ENCODE results near the gene EVX2. TPM values are rescaled to one million over a fixed set of nuclear protein-coding genes. Genes with fewer than 3 reads are reported as not detected.

Gene EVX2
- polyA plus RNA-seq, 1 of the 3 experiments (the other 2 are of a cell fraction): not detected

DNA sequence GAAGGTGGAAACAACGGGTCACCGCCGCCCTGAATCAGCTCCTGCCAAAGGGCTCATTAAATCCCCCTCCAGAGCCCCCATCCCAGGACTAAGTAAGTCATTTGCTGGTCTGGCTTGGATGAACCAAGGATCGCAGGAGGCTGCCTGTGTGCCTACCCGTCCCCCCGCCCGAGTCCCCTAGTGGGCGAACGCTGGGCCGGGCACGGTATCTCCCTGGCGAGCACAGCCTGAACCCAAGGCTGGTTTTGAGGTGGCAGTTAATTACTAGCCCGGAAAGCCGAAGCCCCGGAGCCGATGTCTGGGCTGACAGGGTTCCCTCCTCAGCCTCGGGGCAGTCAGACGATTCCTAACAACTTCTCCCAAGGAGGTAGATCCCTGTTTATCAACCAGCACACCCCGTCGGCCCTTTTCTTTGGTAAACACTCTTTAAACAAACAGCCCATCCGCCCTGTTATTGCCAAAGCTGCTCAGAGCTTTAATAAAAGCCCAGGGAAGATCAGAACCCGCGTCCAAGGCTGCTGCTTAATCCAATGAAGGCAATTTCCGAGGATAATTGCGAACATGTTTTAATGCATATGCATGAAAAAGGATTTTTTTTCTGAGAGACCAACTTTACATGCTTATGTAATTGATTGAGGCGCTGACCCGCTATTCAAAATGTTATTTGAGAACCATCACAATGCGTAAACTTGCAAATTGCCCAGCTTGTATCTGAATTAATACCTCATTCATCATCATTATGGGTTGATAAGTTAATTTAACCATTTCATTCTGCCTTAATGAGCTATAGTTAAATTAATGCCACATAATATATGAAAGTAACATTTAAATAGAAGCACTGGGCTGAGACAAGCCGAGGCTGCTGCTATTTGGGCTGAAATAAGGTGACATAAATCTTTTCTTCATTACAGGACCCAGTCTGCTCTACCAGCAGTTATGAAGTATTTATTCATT, 10.5 kb downstream of the EVX2 start:
- Histone ChIP-seq H2AFZ (ENCODE audit: low read depth) (no peak overlapping the region), H3K4me3 (ENCODE audit: low read depth in 2 of 2, low read length in 1 of 2) (no peak overlapping the region), H3K9me2 (no peaks in the 10 kb centered on the region), H3K27ac (ENCODE audit: low read depth in 2 of 2, low read length in 1 of 2) (no peak overlapping the region), H3K79me2 (ENCODE audit: insufficient read depth) (no peaks in the 10 kb centered on the region), H3K4me1 (ENCODE audit: control insufficient read depth in 1 of 2, insufficient read depth in 2 of 2, low read depth in 1 of 2, low read length in 1 of 2) (no peaks in the 10 kb centered on the region), H3K27me3 (ENCODE audit: insufficient read depth) (peaks cover 7% of the 10 kb centered on the region), H3K4me2 (no peak overlapping the region), H3F3A (replicated peaks; ENCODE audit: insufficient read depth) (peaks cover under 1% of the 10 kb centered on the region), H4K20me1 (ENCODE audit: insufficient read depth) (no peaks in the 10 kb centered on the region), H3K9ac (no peak overlapping the region), H3K9me3 (no peaks in the 10 kb centered on the region), H3K36me3 (replicated peaks in 1 of 2; ENCODE audit: control insufficient read depth in 1 of 2, insufficient read depth in 2 of 2, low read length in 1 of 2) (no peaks in the 10 kb centered on the region)
- ChIA-PET CTCF (interaction anchor here (0.9 to 3.3 kb wide), 4 partner anchors 10 to 383 kb away, joined by 4 to 10 read pairs (median 6); no protein-coding TSS in a partner anchor), POLR2A (no interaction called here)
- TF ChIP-seq RAD21 (IDR thresholded peaks at IDR 0.05; ENCODE audit: low read length): no peak
- no peak for TF ChIP-seq GATA2 (CRISPR knock-in tag; IDR thresholded peaks at IDR 0.05)
- TF ChIP-seq SIN3A (IDR thresholded peaks at IDR 0.05; ENCODE audit: borderline replicate concordance, low read depth, low read length): no peak
- TF ChIP-seq, protein P1, sequence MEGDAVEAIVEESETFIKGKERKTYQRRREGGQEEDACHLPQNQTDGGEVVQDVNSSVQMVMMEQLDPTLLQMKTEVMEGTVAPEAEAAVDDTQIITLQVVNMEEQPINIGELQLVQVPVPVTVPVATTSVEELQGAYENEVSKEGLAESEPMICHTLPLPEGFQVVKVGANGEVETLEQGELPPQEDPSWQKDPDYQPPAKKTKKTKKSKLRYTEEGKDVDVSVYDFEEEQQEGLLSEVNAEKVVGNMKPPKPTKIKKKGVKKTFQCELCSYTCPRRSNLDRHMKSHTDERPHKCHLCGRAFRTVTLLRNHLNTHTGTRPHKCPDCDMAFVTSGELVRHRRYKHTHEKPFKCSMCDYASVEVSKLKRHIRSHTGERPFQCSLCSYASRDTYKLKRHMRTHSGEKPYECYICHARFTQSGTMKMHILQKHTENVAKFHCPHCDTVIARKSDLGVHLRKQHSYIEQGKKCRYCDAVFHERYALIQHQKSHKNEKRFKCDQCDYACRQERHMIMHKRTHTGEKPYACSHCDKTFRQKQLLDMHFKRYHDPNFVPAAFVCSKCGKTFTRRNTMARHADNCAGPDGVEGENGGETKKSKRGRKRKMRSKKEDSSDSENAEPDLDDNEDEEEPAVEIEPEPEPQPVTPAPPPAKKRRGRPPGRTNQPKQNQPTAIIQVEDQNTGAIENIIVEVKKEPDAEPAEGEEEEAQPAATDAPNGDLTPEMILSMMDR (IDR thresholded peaks at IDR 0.05): no peak
- TF ChIP-seq, protein P2, sequence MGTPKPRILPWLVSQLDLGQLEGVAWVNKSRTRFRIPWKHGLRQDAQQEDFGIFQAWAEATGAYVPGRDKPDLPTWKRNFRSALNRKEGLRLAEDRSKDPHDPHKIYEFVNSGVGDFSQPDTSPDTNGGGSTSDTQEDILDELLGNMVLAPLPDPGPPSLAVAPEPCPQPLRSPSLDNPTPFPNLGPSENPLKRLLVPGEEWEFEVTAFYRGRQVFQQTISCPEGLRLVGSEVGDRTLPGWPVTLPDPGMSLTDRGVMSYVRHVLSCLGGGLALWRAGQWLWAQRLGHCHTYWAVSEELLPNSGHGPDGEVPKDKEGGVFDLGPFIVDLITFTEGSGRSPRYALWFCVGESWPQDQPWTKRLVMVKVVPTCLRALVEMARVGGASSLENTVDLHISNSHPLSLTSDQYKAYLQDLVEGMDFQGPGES (IDR thresholded peaks at IDR 0.05; ENCODE audit: low read depth, low read length): no peak
- no peak for TF ChIP-seq FOSL2 (IDR thresholded peaks at IDR 0.05; ENCODE audit: borderline replicate concordance, low read depth)
- no peak for TF ChIP-seq FOXJ3 (CRISPR knock-in tag; IDR thresholded peaks at IDR 0.05)
- TF ChIP-seq EP300 (IDR thresholded peaks at IDR 0.05; ENCODE audit: borderline replicate concordance in 1 of 2, low read depth in 1 of 2, low read length in 1 of 2): no peak
- no peak for DNase-seq
- WGBS (ENCODE audit: low lambda C conversion rate): 63% methylated on average over 14 of the region's 29 CpGs

DNA sequence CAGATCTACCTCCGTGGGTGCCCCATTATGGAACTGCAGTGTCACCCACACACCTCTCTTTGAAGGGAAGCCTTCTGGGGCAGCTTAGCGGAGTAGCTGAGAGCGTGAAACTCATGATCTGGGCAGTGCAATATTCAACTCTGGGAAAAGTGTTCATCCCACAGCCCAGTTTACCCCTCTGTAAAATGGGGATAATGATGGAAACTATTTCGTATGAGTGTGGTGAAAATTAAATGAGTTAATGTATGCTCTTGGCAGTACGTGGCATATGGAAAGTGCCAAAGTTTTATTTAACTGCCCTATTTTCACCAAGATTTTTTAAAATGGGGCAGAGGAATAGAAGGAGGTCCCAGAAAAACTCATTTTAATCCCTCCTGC, 11.5 kb downstream of the EVX2 start:
- Histone ChIP-seq H3K9me2 (no peaks in the 10 kb centered on the region), H3K79me2 (ENCODE audit: insufficient read depth) (no peaks in the 10 kb centered on the region), H3K9ac (no peak overlapping the region), H3K4me2 (no peak overlapping the region), H3F3A (replicated peaks; ENCODE audit: insufficient read depth) (no peaks in the 10 kb centered on the region), H3K36me3 (replicated peaks in 1 of 2; ENCODE audit: control insufficient read depth in 1 of 2, insufficient read depth in 2 of 2, low read length in 1 of 2) (no peaks in the 10 kb centered on the region), H3K4me3 (ENCODE audit: low read depth in 2 of 2, low read length in 1 of 2) (no peak overlapping the region), H3K27me3 (ENCODE audit: insufficient read depth) (peaks cover 4% of the 10 kb centered on the region; the same call in 1 of the 2 replicates), H4K20me1 (ENCODE audit: insufficient read depth) (no peaks in the 10 kb centered on the region), H3K4me1 (ENCODE audit: control insufficient read depth in 1 of 2, insufficient read depth in 2 of 2, low read depth in 1 of 2, low read length in 1 of 2) (no peaks in the 10 kb centered on the region), H3K27ac (ENCODE audit: low read depth in 2 of 2, low read length in 1 of 2) (no peak overlapping the region), H2AFZ (ENCODE audit: low read depth) (no peak overlapping the region), H3K9me3 (no peaks in the 10 kb centered on the region)
- CTCF ChIA-PET: interaction anchor here (3.3 kb wide), 1 partner anchor 13 kb away, joined by 10 read pairs; no protein-coding TSS in a partner anchor
- TF ChIP-seq NRF1 (IDR thresholded peaks at IDR 0.05; ENCODE audit: low read depth, low read length): no peak
- no peak for TF ChIP-seq GATA2 (CRISPR knock-in tag; IDR thresholded peaks at IDR 0.05)
- TF ChIP-seq MEF2A (IDR thresholded peaks at IDR 0.05; ENCODE audit: borderline replicate concordance, low read depth): no peak
- TF ChIP-seq, protein P3, sequence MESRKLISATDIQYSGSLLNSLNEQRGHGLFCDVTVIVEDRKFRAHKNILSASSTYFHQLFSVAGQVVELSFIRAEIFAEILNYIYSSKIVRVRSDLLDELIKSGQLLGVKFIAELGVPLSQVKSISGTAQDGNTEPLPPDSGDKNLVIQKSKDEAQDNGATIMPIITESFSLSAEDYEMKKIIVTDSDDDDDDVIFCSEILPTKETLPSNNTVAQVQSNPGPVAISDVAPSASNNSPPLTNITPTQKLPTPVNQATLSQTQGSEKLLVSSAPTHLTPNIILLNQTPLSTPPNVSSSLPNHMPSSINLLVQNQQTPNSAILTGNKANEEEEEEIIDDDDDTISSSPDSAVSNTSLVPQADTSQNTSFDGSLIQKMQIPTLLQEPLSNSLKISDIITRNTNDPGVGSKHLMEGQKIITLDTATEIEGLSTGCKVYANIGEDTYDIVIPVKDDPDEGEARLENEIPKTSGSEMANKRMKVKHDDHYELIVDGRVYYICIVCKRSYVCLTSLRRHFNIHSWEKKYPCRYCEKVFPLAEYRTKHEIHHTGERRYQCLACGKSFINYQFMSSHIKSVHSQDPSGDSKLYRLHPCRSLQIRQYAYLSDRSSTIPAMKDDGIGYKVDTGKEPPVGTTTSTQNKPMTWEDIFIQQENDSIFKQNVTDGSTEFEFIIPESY (IDR thresholded peaks at IDR 0.05; ENCODE audit: borderline replicate concordance, low read depth): no peak
- TF ChIP-seq, protein P4, sequence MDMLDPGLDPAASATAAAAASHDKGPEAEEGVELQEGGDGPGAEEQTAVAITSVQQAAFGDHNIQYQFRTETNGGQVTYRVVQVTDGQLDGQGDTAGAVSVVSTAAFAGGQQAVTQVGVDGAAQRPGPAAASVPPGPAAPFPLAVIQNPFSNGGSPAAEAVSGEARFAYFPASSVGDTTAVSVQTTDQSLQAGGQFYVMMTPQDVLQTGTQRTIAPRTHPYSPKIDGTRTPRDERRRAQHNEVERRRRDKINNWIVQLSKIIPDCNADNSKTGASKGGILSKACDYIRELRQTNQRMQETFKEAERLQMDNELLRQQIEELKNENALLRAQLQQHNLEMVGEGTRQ (IDR thresholded peaks at IDR 0.05; ENCODE audit: borderline replicate concordance, low read depth, low read length): no peak
- TF ChIP-seq ELF1 (IDR thresholded peaks at IDR 0.05): no peak
- TF ChIP-seq, protein P1 (IDR thresholded peaks at IDR 0.05): no peak
- TF ChIP-seq FOXJ3 (CRISPR knock-in tag; IDR thresholded peaks at IDR 0.05): no peak
- TF ChIP-seq RFX5 (IDR thresholded peaks at IDR 0.05; ENCODE audit: low read length): no peak
- no peak for TF ChIP-seq POLR2AphosphoS5 (IDR thresholded peaks at IDR 0.05; ENCODE audit: low read depth, low read length)
- no peak for TF ChIP-seq FOSL2 (IDR thresholded peaks at IDR 0.05; ENCODE audit: borderline replicate concordance, low read depth)
- 48% methylated on average over 5 of the region's 5 CpGs for WGBS (ENCODE audit: low lambda C conversion rate)
- POLR2A ChIA-PET: no interaction called here
- DNase-seq: no peak
